GM19455 (cell line): Measurements from ENCODE around the gene C1R.
"Not testable (repeated sequence)": the region's sequence is repeated elsewhere in the genome, so short reads cannot be mapped to it uniquely, and the experiment has no call there.

ENCODE experiments used
- ATAC-seq: cut with Tn5 transposase; IDR thresholded peaks from one replicate; pipeline ENCODE4 v1.9.1; 2021; ENCODE audit not compliant: unreplicated experiment

Gene C1R

DNA sequence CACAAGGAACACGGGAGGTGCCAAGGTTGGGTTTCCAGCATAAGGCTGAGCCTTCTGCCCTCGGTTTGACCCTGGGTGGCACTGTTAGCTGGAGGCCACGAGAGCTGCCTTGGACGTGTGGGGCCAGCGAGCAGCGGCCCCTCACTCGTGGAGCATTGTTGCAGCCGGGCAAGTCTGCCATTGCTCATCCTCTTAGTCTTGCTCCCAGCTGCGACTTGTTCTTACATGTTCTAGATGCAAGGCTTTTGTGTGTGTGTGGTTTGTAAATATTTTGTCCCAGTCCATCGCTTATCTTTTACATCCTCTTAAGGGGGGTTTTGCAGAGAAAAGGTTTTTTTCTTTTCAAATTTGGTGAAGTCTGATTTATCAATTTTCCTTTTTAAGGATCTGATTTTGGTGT lies 52.8 kb downstream of the C1R start:
- no peak for ATAC-seq

DNA sequence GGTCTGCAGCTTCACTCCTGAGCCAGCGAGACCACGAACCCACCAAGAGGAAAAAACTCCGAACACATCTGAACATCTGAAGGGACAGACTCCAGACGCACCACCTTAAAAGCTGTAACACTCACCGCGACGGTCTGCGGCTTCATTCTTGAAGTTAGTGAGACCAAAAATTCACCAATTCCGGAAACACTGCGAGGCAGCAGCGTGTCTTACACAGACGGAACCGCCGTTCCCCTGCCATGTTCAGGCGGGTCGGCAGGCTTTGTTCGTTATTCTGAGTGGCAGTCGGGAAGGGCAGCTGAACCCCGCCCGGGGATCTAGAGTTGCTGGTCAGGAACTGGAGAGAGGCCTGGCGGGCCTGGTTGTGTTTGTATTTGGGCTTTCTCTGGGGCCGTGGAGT lies 53.7 kb downstream of the C1R start:
- ATAC-seq = no peak

DNA sequence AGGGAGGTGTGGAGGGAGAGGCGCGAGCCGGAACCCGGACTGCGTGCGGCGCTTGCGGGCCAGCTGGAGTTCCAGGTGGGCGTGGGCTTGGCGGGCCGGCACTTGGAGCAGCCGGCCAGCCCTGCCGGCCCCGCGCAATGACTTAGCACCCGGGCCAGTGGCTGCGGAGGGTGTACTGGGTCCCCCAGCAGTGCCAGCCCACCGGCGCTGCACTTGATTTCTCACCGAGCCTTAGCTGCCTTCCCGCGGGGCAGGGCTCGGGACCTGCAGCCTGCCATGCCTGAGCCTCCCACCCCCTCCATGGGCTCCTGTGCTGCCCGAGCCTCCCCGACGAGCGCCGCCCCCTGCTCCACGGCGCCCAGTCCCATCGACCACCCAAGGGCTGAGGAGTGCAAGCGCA lies 54.8 kb downstream of the C1R start:
- not testable (repeated sequence) for ATAC-seq

DNA sequence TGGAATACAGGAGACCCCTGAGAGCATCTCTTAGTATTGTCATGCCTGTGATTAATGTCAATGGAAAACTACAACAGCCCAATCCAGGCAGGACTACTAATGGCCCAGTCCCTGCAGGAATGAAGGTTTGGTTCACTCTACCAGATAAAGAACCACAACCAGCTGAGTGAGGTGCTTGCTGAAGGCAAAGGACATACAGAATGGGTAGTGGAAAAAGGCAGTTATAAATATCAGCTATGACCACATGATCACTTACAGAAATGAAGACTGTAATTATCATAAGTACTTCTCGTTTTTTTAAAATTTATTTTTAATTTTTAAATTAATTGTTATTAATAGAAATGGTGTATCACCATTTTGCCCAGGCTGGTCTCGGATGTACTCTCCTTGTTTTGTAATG lies 56.8 kb downstream of the C1R start:
- no peak for ATAC-seq

DNA sequence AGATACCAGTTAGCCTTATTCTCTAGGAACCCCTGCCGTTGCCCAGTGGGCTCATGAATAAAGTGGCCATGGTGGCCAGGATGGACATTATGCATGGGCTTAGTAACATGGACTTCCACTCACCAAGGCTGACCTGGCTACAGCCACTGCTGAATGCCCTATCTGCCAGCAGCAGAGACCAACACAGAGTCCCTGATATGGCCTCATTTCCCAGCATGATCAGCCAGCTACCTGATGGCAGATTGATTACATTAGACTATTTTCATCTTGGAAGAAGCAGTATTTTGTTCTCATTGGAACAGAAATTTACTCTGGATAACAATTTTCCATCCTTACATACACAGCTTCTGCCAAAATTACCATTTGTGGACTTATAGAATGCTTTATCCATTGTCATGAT lies 57.8 kb downstream of the C1R start:
- no peak for ATAC-seq

DNA sequence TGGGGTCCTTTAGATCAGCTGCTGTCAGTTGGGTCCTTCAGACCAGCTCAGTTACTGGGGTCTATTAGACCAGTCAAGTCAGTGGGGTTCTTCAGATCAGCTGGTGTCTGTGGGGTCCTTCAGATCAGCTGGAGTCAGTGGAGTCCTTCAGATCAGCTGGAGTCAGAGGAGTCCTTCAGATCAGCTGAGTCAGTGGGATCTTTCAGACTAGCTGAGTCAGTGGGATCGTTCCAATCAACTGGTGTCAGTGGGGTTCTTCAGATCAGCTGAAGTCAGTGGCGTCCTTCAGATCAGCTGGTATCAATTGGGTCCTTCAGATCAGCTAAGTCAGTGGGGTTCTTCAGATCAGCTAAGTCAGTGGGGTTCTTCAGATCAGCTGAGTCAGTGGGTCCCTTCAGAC lies 59.3 kb downstream of the C1R start:
- ATAC-seq = no peak

DNA sequence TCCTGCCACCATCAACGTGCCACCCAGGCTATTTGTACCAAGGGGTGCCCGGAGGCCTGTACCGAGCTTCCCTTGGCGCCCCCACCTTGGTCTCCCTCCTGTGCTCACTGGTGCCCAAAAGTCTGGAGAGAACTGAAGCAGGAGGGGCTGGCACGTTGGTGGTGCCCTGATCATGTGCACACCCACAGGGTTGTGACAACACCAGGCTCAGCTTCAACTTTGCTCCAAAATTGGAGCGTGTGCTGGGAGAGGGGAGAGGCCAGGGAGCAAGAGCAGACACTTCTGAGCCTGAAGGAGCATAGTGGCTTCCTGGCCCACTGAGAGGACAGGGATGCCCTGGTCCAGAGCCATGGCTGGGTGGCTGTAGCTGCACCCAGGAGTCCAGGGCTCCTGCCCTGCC lies 60.9 kb downstream of the C1R start:
- no peak for ATAC-seq
